ENCODE measurements around the gene RPS6KC1.

DNA sequence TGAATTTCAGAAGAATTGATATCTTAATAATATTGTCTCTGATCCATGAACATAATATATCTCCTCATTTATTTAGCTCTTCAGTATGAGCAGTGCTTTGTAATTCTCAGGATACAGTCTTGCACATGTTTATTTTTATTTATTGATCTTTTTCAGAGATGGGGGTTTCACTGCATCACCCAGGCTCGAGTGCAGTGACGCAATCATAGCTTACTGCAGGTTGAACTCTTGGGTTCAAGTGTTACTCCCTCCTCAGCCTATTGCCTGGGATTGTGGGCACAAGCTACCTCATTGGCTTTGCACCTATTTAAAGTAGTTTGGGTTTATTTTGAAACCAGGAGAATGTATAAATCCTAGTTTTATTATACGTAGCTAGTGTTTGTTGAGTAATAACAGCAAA is 4.7 kb downstream of the RPS6KC1 start:
- TF ChIP-seq CTCF (IDR thresholded peaks at IDR 0.05) (no peak), POLR2A (IDR thresholded peaks at IDR 0.05) (no peak), EP300 (IDR thresholded peaks at IDR 0.05) (no peak)

Measured in ovary (tissue), 3 donors.